MCF 10A (cell line): ENCODE results near the gene BDP1. TPM values are rescaled to one million over a fixed set of nuclear protein-coding genes. Genes with fewer than 3 reads are reported as not detected.
"Not testable (repeated sequence)": the region's sequence is repeated elsewhere in the genome, so short reads cannot be mapped to it uniquely, and the experiment has no call there.

ENCODE experiments used
- BruUV-seq: library from RNA; stranded (reverse); fragments of 400-500 nt; replicated peaks from 2 replicates; lab custom pipeline; 2021; lab: Mats Ljungman, UMichigan
- CTCF ChIA-PET: fragments of 300-600 bp; sonication (Branson Sonifier 250); formaldehyde crosslinking; extraction: SDS; loops from one replicate; lab custom pipeline; 2021; ENCODE audit warnings: antibody characterized with exemption, inconsistent platforms; lab: Yijun Ruan, JAX
- POLR2A ChIA-PET: fragments of 300-600, 350-650 bp; sonication (Branson Sonifier 250); formaldehyde crosslinking; extraction: SDS; loops from one replicate; lab custom pipeline; 2020; ENCODE audit warnings: antibody characterized with exemption, inconsistent platforms; lab: Yijun Ruan, JAX
- DNase-seq: peaks from one replicate; pipeline ENCODE4 v3.0.0-alpha.2; 2018; ENCODE audit not compliant: unreplicated experiment
- H3K27ac Mint-ChIP-seq: one replicate; pipeline ENCODE4 v1.8.0; 2022; ENCODE audit warnings: mild to moderate bottlenecking, low read depth, mixed read lengths; ENCODE audit not compliant: unreplicated experiment
- H3K27me3 Mint-ChIP-seq: one replicate; pipeline ENCODE4 v1.8.0; 2022; ENCODE audit warnings: mixed read lengths; ENCODE audit not compliant: insufficient read depth, unreplicated experiment
- H3K36me3 Mint-ChIP-seq: one replicate; pipeline ENCODE4 v1.8.0; 2022; ENCODE audit warnings: mild to moderate bottlenecking, moderate library complexity, mixed read lengths; ENCODE audit not compliant: insufficient read depth, unreplicated experiment
- H3K4me1 Mint-ChIP-seq: one replicate; pipeline ENCODE4 v1.8.0; 2022; ENCODE audit warnings: mixed read lengths; ENCODE audit not compliant: insufficient read depth, unreplicated experiment
- H3K4me3 Mint-ChIP-seq: one replicate; pipeline ENCODE4 v1.8.0; 2022; ENCODE audit warnings: mild to moderate bottlenecking, moderate library complexity, mixed read lengths; ENCODE audit not compliant: unreplicated experiment
- H3K9me3 Mint-ChIP-seq: one replicate; pipeline ENCODE4 v1.8.0; 2022; ENCODE audit warnings: mixed read lengths; ENCODE audit not compliant: unreplicated experiment
- CTCF ChIP-seq: fragments of 200-600 bp; IDR thresholded peaks from one replicate; pipeline ENCODE4 v1.8.0; 2022; ENCODE audit warnings: antibody characterized with exemption, mild to moderate bottlenecking; ENCODE audit not compliant: unreplicated experiment
- intact Hi-C: fragments of 100-400 bp; cut with micrococcal nuclease; formaldehyde crosslinking; loops from 2 replicates; pipeline ENCODE4 v1.14.1; 2022
- total RNA-seq: library from RNA; stranded (reverse); gene quantifications from 2 replicates; pipeline ENCODE4 v1.2.3, GENCODE V29; 2022

BDP1 gene
- total RNA-seq, 1 experiment from 2014 or later: 31.3 TPM

GRCh38 chr5:71537687-71538086, 82.2 kb downstream of the BDP1 start:
- BruUV-seq: no TSS peak
- Mint-ChIP-seq H3K27ac (no peak overlapping the region), H3K9me3 (no peaks in the 10 kb centered on the region), H3K4me3 (no peak overlapping the region), H3K4me1 (peaks cover 15% of the 10 kb centered on the region), H3K36me3 (peaks cover 91% of the 10 kb centered on the region), H3K27me3 (no peaks in the 10 kb centered on the region)
- no peak for DNase-seq
- CTCF ChIA-PET: no interaction called here
- intact Hi-C loops: no loop called here
- POLR2A ChIA-PET: no interaction called here
- no peak for TF ChIP-seq CTCF

- H3K4me3 Mint-ChIP-seq, H3K27ac Mint-ChIP-seq, H3K4me1 Mint-ChIP-seq, POLR2A ChIA-PET, H3K27me3 Mint-ChIP-seq, H3K9me3 Mint-ChIP-seq, intact Hi-C loops, BruUV-seq, DNase-seq: not testable (repeated sequence)
- peaks cover 93% of the 10 kb centered on the region for H3K36me3 Mint-ChIP-seq
- CTCF ChIA-PET: interaction anchor here (1.2 kb wide), 1 partner anchor 51 kb away, joined by 7 read pairs; no protein-coding TSS in a partner anchor
Observed at GRCh38 chr5:71550885-71551284, 95.4 kb downstream of the BDP1 start.

GRCh38 chr5:71551582-71551981, 96.1 kb downstream of the BDP1 start:
- peaks cover 90% of the 10 kb centered on the region for H3K36me3 Mint-ChIP-seq
- BruUV-seq, intact Hi-C loops: not testable (repeated sequence)

GRCh38 chr5:71552026-71552749, 96.7 kb downstream of the BDP1 start:
- intact Hi-C loops, H3K4me1 Mint-ChIP-seq, H3K27ac Mint-ChIP-seq, CTCF ChIA-PET, H3K4me3 Mint-ChIP-seq, BruUV-seq, H3K9me3 Mint-ChIP-seq, DNase-seq, H3K27me3 Mint-ChIP-seq: not testable (repeated sequence)
- POLR2A ChIA-PET: interaction anchor here (1.0 to 1.6 kb wide), 2 partner anchors 23 to 49 kb away, joined by 3 read pairs; no protein-coding TSS in a partner anchor
- peaks cover 87% of the 10 kb centered on the region for H3K36me3 Mint-ChIP-seq

More at GRCh38 chr5:71551582-71551981, 96.1 kb downstream of the BDP1 start:
- H3K27me3 Mint-ChIP-seq, H3K27ac Mint-ChIP-seq, H3K9me3 Mint-ChIP-seq, H3K4me3 Mint-ChIP-seq, POLR2A ChIA-PET, CTCF ChIA-PET, DNase-seq, H3K4me1 Mint-ChIP-seq: not testable (repeated sequence)

- Mint-ChIP-seq H3K4me3 (no peak overlapping the region), H3K27me3 (no peaks in the 10 kb centered on the region), H3K9me3 (no peaks in the 10 kb centered on the region), H3K36me3 (peaks cover 76% of the 10 kb centered on the region), H3K4me1 (no peaks in the 10 kb centered on the region), H3K27ac (no peak overlapping the region)
- intact Hi-C loops: no loop called here
- ChIA-PET POLR2A (no interaction called here), CTCF (interaction anchor here (0.6 to 0.7 kb wide), 2 partner anchors 20 to 745 kb away, joined by 3 read pairs; no protein-coding TSS in a partner anchor)
- BruUV-seq: no TSS peak
- DNase-seq: no peak
- no peak for TF ChIP-seq CTCF
Observed at GRCh38 chr5:71563161-71563560, 107.7 kb downstream of the BDP1 start.
